Measurements from ENCODE around the gene ASB2.

ASB2 gene

DNA sequence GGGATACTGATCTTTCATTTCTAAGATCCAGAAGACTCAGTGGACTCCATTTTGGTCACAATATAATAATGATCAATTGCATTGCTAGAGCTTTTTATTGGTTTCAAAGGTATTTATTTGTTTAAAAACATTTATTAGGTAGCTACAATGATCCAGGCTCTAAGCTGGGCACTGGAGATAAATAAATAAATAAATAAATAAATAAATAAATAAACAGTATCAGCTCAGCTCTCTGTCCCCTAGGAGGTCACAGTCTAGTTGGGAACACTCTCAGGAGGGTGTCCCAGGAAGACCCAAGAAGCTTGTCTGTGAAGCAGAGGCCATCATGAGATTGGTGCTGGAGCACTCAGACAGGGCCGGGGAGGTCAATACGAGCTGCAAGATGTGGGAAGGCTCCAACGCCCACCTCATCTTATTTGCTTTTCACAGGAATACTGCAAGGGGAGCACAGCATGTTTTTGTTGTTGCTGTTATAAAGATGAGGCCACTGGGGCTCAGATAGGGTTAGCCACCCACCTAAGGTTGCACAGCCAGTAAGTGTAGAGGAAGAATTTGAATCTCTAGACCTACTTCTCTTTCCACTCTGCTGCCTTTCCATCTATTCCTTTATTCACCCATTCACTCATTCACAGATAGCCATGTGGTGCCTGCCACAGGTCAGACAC lies 15.5 kb downstream of the ASB2 start:
- peak; percentile 36 for DNase-seq

DNA sequence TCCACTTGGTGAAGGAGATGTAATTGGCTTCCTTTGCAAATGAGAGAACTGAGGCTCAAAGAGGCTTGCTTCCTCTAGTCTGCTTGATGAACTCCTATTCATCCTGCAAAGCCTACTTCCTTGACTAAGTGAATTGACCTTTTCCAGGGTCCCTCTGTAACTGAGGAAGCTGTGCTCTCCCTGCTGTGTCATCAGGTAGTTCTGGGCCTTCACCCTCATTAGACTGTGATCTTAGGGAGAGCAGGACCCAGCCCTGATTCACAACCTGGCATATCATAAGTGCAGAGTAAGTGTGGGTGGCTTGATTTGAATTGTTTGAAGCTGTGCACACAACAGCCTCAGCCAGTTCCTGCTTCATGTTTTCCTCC lies 16.3 kb downstream of the ASB2 start:
- peak; percentile 53 for DNase-seq

DNA sequence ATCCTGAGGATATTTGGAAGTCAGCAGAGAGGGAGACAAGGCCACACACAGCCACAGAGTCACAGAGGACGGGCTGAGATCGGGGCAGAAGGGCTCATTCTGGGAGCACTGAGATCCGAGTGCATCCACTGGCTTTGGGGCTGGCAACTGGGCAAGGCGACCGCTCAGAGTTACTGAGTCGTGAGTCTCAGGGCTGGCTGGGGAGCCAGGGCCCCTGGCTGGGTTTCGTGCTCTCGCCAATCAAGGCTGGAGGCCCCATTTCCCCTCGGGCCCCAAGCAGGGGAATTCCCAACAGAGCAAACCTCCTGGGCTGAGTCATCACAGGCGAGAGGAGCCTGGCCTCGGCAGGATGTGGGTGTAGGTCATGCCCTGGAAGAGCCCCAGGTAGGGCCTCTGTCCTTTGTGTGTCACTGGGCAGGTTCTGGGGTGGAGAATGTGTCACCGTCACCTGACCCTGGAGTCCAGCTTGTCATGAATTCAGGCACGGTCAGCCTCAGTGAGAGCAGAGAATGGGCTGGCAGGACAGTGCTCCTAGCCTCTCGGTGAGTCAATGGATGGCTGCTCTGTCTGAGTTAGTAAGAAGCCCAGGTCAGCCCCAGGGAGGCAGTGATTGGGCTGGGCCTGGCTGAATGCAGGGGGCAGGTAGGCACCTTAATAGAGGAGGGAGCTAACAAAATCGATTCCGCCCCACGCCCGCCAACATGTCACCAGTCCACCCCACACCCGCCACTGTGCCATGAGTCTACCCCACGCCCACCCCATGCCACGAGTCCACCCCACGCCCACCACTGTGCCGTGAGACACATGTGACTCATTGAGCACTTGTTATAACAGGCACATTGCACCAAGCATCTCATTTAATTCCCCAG lies 16.9 kb downstream of the ASB2 start:
- peak; percentile 95 for DNase-seq

DNA sequence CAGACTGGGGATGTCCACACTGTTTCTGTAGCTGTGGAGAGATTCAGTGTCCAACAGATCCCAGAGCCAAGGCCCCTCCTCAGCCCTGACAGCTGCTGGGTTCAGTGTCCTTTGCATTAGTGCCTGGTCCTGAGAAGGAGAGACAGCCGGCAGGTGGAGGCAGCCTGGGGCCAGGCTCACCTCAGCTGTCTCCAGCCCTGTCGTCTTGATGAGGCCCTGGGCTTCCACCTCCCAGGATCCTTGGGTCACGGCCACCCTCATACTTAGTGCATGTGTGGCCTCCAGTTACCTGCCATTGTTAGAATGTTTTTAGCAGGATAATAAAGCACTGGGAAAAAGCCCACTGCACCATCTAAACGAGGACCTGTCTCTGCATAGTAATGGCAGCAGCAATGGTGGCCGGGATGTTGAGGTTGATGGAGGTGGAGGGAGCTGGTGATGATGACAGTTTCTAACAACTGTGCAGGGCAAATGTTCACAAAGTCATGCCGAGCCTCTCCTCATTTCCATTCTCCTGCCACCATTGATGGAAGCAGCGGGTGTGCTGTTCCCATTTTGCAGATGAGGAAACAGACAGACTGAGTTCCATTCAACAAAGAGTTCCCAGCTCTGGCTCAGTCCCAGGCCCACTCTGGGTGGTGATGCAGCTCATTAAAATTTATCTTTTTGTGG lies 17.7 kb downstream of the ASB2 start:
- DNase-seq = peak; percentile 34

DNA sequence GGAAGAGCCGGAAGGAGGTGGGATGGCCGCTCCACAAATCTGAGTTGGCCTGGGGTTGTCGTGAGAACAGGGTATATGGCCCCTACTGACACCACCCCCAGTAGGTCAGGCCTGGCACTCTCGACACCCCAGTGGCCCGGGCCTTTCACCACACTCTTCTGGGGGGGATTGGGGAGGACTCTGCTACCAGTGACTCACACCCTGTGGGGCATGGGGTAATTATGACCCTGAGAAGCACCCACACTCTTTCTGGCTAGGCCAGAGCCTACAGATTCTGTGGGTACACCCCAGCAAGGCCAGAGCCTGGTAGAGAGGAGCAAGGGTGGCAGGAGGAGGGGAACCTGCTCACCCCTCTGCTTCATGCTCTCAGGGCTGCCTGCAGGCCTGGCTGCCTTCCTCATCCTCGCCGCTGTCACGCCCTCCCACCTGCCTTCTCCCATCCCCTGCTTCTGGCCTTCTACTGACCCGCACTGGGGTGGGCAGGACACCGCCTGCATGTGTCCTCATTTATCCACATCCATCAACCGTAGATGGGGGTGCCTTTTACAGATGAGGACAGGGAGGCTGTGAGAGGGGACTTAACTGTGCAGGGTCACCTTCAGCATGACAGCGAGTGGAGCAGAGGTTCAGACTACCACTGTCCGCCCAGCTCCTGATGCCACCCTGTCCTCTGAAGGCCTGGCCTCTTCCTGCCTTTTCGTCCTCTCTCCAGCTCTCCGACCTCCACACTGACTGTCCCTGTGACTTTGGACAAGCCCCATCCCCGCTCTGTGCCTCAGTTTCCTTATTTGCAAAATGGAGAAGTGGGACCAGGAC lies 18.4 kb downstream of the ASB2 start:
- DNase-seq = peak; percentile 59

DNA sequence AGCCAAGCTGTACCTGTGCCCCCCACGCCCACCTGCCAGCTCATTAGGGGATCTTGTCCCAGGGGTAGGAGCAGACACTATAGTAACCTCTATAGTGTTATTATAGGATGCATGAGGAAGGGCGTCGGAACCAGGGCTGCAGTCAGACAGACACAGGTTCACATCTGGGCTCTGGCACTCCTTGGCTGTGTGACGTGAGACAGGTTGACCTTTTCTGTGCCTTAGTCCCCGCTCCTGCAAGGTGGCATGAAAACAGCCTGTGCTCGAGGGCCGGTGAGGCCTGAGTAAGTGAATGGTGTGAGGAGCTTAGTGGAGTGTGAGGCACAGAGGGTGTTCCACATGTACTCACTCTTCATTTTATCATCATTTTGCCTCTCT lies 19.0 kb downstream of the ASB2 start:
- peak; percentile 47 for DNase-seq

DNA sequence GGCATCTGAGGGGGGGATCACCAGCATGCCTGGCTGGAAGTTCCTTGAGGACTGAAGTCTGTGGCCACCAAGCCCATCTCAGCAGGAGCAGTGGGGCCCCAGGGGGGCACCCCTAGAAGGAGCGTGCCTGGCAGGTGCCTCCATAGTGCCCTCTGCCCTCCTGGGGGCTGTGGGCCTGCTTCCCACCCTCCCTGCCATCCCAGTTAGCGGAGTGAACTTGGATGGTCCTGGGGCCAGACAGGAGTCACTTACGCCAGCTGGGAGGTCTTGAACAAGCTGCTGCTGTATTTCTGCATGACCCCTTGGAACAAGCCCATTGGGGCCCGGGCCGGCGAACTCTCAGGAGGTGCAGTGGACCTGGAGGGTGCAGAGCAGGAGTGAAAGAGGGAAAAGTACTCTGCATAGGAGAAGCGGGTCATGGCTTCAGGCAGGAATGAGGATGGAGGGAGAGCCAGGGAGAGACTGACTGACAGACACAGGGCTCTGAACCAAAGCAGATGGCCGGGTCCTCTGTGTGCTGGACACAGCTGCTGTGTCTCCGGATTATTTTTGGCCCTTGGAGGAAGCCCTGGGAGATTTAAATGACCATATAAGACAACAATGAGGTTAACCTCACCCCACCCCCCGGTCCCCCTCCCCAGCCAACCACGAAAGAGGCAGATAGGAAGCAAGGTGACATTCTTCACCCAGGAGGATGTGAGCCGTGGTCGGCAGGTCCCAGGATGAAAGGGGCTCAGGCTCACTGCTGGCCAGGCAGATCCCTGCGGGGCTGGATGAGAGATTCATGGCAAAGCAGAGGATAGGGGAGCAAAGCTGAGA lies 19.6 kb downstream of the ASB2 start:
- DNase-seq = peak; percentile 41

DNA sequence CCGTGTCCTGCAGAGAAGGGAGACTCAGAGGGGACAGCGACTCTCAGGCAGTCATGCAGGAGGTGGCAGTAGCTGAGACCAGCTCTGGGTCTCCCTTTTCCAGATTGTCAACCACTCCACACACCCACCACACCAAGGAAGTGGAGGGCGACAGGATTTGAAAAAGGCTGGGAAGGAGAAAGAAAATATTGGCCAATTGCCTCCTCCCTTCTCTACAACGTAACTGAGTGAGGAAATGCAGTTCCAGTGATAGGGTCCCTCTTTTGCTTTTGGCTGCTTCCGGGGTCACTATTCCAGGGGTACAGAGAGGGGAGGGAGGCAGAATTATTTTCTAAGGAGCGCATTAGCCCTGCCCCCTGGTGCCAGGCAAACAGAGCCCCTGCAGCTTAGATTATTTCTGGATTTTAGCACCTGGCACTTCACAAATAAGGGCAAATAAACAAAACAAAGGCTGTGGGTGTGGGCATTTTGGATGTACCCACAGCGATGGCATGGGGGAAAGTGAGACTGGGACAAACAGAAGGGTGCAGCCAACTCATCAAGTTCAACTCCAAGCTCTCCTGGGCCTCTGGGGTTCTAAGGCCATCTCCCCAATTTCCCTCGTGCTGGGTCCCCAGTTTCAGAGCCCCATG lies 20.4 kb downstream of the ASB2 start:
- peak; percentile 26 for DNase-seq

DNA sequence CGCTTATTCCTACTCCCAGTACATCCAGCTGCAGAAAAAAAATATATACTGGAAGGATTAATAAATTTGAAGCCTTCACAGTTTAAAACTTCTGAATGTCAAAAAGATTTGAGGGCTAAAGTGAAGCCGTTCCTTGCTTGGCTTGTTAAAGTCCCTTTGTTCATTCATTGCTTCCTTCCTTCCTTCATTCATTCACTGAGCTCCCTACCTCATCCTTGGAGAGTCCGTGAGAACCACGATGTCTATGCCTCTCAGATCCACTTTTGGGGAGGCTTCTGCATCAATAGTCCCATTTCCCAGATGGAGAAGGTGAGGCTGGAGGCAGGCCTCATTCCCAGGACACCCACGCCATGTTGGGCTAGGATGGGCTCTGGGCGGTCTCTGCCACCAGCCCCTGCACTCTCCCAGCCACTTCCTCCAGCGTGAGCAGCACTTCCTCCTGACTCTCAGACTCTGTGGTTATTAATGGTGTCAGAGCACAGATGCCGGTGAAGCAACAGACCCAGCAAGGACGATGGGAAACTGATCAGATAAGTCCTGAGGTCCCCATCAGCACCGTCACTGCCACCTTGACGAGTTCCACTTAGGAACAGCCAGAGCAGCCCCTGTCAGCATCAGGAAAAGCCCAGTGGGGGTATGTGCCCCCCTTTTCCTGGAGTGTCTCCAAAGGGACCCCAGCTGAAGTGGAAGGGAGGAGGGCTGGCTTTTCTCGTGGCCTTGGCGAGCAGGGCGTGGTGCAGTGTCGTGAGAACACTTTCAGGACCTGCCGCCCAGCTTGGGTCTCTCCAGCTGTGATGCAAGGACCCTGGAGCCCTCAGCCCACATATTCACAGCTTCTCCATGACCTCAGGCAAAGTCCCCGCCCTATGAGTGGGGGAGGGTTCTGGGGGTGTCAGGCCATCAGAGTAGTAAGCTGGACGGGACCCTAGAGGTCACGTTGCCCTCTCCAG lies 21.2 kb downstream of the ASB2 start:
- DNase-seq = peak; percentile 62

DNA sequence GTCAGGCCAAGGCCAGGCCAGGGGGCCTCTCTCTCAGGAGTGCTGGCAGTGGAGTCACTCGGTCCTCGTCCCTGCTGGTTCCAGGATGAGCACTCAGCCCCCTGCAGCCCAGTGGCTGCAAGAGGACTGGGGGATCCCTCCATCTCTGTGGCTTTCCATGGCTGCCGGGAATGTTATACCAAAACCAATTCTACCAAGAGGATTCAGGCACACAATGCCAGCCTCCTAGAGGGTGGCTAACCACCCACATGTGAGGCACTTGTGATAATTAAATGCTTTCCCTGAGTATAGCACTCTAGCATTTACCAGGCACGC lies 21.9 kb downstream of the ASB2 start:
- no peak for DNase-seq

DNA sequence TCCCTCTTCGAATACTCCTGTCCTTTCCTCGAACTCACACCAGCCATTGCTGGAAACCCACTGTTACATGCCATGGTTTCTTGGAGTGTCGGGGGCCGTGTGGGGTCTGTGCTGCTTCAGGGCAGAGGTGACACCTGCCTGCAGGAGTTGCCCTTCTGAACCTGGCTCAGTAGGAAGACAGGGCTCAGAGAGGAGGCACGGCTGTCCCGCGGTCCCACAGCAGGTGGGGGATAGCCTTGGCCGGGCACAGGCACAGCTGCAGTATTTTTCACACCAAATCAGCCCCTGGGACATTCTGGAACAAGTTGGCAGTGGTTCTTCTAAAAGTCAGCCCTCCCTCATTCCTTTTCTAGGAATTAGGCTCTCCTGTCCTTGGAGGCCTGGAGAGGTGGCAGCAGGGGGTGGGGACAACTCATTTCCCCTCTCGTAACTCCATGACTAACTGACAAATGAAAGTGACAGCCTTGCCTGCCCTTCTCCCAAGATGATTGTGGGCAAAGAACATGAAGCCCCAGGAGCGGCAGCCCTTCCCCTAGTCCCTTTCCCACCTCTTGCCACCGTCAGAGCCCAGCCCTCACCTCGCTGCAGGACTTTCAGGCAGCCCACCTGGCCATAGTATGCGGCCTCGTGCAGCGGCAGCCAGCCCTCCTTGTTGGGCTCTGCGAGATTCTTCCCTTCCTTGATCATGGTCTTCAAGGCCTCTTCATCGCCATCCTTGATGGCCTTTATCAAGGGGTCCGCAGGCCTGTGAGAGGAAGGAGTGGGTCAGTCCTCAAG lies 22.4 kb downstream of the ASB2 start:
- peak; percentile 33 for DNase-seq

DNA sequence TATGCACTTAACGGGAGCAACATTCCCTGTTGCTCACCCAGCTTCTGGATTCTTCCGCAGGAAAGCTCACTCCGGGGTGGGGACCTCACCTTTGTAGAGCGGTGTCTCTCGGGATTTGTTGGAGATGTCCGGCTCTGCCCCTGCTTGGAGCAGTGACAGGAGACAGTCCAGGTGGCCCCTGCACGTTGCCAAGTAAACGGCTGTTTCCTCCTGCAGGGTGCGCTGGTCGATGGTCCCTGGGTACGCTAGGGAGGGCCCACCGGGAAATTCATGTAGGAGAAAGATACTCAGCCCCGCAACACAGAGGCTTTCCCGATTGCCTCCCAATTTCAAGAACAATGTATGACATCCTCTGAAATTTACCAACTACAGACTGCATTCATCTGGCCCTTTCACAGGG lies 23.1 kb downstream of the ASB2 start:
- DNase-seq = peak; percentile 30

DNA sequence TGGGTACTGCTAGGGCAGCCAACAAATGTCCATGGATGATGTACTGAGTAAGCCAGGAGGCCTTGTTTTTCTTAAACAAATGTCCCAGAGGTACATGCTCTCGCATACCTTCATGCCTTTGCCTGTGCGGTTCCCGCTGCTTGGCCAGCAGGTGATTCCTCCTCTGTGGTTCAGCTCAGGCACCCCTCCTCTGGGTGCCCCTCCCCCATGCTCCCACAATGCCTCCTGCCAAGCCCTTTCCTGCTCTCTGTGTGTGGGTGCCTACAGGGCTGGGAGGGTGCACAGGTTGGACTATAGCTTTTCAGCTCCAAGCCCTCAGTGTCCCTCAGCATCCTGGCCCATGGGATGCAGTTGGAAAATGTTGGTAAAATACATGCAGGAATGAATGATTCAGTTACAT lies 23.5 kb downstream of the ASB2 start:
- peak; percentile 28 for DNase-seq

DNA sequence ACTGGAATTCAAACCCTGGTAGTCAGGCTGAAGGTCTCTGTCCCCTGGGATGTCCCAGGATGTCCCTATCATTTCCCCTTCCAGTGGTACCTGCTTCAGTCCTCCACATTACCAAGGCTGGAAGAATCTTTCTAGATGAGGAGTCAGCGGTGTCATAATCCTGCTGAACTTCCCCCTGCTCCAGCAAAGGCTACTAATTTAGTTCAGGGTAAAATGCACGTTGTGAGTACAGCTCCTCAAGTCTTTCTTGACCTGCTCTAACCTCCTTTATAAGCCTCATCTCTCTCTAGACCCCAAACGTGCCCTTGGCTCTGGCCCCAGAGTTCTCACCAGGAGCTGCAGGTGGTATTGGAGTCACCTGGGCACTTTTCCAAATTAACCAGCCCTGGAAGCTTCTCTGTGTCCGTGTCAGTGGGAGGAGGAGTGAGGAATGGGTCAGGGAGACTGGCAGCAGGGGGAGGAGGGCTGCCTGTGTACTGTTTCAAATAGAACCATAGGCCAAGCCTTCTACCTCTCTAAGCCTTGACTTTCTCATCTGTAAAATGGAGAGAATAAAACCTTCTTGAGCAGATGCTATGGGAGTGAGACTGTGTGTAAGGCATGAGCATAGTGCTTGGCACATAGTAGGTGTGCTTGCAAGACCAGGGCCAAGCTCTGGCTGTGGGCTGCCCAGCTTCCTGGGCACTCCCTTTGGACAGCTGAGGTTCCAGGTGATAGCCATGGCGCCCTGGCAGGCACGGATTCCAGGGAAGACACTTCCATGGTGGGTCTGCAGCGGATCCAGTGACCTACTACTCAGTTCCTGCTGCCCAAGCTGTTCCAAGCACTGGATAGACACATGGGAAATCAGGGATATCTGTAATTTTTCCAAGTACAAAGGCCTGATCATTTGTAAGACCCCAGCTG lies 24.5 kb downstream of the ASB2 start:
- no peak for DNase-seq

DNA sequence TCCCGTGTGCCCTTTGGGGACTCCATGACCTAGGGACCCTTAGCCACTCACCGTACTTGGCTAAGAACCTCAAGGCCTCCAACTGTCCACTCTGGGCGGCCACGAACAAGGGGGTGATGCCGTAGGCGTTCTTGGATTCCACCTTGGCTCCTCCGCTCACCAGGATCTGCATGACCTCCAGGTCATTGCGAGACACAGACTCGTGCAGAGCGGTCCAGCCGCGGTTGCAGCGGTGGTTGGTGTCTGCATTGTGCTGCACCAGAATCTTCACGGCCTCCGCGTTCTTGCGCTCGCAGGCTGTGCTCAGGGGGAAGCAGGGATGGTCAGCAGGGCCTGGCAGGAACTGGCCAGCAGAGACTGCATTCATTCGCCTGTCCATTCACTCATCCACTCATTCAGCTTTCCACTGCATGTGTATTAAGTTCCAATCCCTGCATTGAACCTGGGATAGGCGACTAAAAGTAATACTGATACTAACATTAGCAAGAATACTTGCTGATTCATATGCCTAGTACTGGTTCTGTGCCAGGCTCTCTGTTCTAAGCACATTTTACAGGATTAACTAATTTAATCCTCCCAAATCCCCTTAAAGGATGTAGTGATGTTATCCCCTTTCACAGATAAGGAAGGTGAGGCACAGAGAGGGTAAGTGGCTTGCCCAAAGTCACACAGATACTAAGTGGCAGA lies 25.3 kb downstream of the ASB2 start:
- no peak for DNase-seq

DNA sequence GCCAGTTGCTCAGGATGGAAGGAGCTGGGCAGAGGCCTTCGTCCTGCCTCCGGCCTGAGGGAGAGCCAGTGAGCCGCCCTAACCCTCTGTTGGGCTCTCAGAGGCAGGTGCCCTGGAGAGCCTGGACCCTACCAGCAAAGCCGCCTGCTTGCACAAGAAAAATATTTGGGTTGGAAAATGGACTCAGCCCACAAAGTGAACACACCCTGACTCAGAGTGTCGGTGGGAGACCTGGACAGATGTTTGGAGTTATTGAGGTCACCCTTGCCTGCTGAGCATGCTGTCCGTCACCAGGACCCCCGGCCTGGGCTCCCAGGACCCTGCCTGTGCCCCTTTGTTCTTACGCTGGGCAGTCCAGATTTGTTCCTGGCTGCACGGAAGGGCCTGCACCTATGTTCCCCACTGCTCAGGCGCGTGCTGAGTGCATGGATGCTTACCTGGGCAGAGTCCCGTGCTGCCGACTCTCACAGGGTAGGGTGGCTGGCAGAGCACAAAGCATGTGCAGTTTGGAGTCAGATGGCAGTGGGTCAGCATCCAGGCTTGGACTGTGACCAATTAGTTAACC lies 26.8 kb downstream of the ASB2 start:
- no peak for DNase-seq

DNA sequence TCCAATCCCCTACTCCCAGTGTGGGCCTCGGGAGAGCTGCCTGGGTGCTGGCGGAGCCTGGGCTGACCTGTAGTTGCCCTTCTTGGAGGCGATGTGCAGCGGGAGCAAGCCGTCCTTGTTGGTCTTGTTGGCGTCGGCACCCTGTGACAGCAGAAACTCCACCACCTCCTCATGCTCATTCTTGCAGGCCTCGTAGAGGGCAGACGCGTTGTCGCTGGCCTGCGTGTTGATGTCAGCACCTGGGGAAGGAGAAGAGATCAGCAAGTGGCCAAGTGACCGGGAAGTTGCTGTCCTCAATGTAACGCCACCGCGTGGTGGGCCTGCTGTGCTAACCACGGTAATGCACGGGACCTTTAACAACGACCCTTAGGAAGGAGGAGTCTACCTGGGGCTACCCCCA lies 29.1 kb downstream of the ASB2 start:
- no peak for DNase-seq

Data from stimulated activated CD8-positive, alpha-beta memory T cell treated with anti-CD3 and anti-CD28 coated beads, Interleukin-4, amount 100 ng/mL, for 48 hours (primary cell).